NCI-H2029 (cell line): Measurements from ENCODE around the gene MAP3K2.

ENCODE experiments used
- DNase-seq: peaks from one replicate; lab custom pipeline; 2025; lab: John Stamatoyannopoulos, UW

Gene MAP3K2

DNA sequence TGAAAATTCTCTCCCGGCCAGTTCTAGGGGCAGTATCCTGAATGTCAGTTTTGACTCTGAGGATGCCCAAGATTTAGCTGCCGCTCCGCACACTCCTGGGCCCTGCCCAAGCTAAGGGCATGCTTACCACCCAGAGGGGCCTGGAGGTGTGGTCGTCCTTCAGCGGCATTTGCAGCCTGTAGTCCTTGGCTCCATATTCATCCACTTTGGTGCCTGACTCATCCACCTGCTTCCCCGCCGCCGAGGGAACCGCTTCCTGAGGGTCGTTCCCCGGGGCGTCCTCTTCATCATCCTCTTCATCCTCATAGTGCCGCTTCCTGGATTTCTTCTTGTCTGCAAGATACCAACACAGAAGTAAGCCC lies 94.4 kb downstream of the MAP3K2 start:
- DNase-seq, result no peak

DNA sequence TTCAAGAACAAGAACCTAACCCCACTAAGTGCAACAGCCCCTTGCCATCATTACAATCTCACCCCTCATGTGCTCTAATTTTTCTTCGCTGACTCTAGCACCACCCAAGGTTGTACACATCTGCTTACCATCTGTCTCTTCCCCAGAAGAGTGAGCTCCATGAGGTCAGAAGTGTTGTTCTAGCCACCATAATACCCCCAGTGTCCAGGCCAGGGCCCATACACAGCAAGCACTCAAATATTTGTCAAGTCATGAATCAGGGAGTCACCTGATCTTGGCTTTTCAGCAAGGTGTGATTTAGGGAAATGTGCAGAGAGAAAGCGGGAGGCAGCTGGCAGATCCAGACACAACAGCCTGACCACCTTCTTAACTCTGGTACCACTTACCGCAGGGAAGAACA lies 99.5 kb downstream of the MAP3K2 start:
- no peak for DNase-seq

DNA sequence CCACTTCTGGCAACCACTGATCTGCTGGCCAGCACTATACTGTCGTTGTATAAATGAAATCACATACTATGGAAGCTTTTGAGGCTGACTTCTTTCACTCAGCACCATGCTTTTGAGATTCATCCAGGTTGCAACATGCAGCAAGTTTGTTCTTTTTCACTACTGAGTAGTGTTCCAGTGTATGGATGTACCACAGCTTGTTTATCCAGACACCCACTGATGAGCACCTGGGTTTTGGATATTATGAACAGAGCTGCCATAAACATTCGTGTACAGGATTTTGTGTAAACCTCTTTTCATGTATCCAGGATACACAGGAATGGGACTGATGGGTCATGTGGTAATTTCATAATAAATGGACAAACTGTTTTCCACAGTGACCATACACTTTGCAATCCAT lies 104.5 kb downstream of the MAP3K2 start:
- no peak for DNase-seq

DNA sequence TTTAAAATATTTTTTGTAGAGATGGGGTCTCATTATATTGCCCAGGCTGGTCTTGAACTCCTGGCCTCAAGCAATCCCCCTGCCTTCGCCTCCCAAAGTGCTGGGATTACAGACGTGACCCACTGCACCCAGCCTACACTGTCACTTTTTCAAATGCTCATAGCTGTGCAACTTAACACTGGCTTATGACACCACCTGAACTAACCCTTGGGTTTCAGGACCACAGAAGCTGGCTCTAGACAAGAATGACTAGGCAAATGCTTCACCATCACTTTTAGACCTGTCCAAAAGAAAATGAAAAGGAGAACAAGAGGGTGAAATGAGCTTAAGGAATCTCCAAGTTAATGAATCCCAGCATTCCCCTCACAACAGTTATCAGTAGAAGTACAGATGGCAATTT lies 107.1 kb downstream of the MAP3K2 start:
- DNase-seq, result no peak

DNA sequence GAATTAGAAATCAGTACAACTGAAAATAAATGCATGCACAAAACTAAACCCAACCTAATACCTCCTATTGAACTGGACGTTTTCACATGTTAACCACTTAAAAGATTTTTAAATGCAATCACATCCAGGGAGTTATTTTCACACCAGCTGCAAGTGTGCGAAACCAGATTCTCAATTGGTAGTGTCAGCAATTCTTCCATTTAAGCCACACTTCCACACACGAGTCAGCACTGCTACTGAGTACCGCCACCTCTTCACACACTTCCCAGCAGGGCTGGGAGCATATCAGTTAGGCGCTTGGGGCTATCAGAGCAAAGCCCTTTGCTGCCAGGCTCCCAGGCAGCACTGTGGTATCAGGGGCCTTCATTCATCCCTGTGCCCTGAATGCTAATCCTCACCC lies 108.0 kb downstream of the MAP3K2 start:
- no peak for DNase-seq

DNA sequence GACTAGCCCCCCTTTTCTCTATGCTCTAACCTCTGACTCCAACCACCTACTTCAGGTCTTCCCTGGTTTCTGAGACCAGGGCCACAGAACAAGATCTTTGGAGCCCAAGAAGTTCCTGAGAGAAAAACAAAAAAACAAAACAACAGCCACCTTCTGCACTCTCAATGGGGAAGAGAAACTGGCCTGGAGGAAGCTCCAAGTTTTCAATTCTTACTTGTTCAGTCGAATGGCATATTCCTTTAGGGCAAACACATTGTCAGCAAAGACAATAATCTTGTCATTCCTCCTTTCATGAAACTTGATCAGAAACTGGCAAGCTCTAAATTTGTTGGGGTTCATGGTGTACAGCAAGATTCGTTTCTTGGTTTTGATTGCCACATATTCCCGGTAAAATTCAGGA lies 108.8 kb downstream of the MAP3K2 start:
- no peak for DNase-seq

DNA sequence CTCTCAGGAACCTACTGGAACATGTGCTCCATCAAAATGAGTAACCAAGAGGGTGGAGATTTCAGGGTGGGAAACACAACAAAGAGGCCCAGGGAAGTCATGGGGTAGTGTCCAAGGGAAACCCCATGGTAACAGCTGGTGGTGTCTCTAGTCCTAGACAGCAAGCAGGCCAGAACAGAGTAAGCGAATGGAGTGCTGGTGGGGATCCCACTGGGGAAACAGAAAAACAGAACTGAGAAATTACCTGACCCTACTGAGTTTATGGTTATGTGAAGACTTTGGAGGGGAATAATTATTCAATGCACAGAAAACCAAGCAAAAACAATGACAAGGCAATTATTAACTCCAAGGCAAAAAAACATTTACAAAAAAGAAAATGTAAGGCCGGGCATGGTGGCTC lies 110.7 kb downstream of the MAP3K2 start:
- DNase-seq, result no peak

DNA sequence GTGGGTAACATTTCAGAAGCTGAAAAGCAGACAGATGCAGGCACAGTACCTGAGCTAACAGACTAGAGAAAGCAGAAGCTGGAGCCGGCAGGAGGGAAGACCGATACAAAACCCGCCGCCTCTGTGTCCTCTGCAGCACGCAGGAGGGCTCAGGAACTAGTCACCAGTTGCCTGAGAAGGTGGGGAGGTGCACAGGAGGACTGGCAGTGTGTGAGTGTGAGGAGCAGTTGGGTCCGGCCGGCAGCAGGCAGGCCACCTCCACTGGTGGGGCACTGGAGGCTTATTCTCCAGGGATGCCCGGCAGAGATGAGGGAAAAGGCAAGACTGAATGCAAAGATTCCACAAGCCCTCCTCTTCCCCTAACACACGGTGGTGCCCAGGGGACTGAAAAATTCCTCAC lies 112.0 kb downstream of the MAP3K2 start:
- DNase-seq, result no peak

DNA sequence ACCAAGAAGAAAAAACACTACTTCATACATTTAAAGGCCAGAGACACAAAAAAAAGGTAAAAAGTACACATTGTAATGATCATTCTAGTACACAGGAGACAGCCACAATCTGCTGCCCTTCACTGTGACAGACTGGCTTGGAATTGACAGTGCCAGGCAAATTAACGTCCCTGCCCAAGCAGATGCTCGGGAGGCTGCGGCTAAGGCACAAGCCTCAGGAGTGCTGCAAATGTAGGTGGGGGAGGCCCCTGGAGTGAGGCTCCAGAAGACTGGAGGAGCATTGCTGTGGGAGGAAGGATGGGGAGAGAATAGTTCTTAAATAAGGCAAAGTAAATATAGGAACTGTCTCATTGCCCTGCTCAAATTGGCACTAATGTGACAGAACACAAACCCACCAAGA lies 112.4 kb downstream of the MAP3K2 start:
- DNase-seq, result no peak

DNA sequence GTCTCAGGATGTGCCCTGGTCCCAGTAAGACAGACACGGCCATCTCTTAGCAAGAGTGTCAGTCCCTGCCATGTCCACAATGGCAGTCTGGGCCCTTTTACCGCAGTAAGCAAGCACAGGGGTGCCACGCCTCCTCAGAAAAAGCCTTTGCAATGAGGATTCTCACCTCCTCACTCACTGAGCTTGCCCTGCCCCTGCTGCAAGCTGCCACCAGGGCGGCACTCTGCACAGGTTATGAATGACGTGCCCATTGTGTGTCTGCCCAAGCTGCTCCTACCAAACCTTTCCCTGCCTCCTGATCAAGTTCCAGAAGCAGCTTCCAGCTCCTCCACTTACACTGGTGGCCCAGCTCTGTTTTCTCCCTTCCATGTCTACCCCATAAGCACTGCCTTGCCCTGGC lies 117.1 kb downstream of the MAP3K2 start:
- DNase-seq, result no peak

DNA sequence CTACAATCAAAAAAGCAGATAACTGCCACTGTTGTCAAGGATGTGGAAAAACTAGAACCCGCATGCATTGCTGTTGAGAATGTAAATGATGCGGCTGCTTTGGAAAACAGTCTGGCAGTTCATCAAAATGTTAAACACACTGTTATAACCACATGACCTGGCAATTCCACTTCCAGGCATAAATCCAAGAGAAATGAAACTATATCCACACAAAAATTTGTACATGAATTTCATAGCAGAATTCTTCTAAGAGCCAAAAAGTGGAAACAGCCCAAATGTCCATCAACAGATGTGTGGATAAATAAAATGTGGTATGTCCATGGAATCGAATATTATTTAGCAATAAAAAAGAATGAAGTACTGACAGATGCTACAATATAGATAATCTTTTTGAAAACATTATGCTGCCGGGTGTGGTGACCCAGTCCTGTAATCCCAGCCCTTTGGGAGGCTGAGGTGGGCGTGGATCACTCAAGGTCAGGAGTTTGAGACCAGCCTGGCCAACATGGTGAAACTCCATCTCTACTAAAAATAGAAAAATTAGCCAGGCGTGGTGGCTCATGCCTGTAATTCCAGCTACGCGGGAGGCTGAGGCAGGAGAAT lies 125.9 kb downstream of the MAP3K2 start:
- no peak for DNase-seq

DNA sequence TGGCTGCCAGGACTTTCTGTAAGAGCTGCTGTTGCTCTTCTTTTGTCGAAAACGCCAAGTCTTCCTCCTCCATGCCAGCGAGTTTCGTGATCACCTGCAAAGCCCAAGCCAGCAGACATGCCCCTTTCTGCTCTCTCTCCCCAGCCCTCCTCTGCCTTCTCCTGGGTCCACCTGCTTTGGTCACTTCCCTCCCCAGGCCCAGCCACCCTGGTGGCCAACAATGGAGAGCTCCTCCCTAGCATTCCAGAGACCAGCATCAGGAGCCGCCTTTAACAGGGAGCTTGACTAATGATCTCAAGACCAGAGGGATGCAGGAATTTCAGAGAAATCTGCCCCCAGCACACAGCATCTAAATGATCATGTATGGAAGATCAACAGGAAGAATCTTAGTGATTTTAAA lies 128.4 kb downstream of the MAP3K2 start:
- DNase-seq, result no peak

DNA sequence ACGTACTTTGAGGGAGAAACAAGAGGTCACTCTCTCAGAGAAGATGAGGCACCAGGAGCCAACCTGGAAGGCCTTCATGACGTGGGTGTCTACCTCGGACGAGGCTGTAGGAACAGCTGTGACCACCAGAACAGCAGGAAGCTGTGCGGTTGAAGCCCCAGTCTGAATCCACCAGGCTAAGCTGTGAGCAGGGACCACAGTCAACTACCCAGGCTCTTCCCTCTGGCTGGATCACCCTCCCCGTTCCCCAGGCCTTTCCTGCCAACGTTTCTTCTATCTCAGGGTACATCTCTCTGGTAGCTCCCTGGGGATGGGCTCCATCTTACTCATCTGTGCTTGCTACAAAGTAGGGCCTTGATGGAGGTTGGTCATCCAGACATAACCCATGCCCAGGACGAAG lies 130.9 kb downstream of the MAP3K2 start:
- DNase-seq, result no peak

DNA sequence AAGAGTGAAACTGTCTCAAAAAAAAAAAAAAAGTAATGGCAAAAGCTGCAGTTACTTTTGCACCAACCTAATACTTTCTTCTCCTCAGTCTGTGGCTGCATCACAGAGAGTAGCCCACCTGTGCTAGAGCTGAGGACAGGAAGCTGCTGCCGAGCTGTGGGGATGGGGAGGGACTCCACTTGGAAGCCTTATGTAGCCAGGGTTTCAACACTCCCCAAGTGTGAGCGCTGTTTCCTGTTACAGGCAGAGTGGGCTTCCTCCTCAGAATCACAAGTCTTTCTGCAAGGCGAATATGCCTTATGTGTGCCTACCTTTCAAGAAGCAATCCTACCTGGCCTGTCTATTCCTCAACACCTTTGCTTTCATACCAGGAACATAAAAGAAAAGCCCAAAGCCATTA lies 131.4 kb downstream of the MAP3K2 start:
- DNase-seq, result no peak

DNA sequence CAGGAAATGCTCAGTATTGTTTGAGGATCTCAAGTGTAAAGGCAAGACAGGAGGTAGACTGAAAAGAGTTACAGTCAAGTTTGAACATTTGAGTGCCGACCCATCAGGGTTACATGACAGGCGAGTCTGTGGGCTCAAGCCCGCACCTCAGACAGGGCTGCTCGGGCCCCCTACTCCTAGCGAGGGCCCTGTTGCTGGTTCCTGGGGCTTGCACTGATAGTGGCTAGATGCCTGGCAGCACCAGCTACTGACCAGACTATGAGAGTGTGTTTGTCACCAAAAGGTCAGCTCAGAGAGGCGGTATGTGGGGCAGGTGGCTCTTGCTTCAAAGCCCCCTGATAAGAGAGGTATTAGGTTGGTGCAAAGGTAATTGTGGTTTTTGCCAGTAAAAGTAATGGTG lies 132.1 kb downstream of the MAP3K2 start:
- DNase-seq, result no peak

DNA sequence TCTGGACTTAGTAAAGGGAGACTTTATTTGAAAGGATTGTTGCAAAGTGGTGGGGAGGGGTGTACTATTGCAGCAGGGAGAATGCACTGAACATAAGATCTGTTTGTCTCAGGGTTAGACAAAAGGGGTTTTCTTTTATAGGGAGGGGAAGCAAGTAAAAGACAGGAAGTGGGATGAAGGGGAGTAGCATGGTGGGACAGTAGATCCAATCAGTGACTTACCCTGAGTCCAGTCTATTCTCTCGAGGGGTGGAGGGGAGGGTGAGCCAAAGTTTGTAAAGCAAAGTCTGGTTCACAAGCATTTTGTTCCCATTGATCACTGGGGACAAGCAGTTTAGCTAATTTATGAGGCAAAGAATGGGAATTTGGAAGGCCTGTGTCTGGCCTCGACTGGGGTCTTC lies 132.6 kb downstream of the MAP3K2 start:
- DNase-seq, result no peak

DNA sequence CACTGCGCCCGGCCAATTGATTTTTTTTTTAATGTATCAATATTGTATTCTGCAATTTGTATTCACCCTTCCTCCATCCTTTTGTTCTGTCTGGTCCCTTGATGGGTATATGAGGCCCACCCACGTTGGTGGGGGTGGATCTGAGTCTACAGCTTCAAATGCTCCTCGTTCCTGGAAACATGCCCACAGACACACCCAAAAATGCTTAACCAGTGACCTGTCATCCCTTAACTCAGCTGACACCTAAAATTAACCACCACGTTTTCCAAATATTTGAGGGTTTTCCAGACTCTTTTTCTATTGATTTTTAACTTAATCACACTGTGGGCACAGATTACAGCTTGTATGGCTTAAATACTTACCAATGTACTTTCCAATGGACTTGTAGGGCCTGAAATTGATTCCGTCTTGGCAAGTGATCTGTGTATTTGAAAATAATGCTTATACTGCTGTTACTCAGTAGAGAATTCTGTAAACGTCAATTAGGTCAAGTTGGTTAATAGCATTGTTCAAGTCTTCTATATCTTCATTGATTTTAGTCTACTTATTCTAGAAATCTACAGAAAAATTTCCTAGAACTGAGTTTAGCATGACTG lies 133.3 kb downstream of the MAP3K2 start:
- DNase-seq, result no peak
